Activated CD8-positive, alpha-beta memory T cell treated with anti-CD3 and anti-CD28 coated beads, Interleukin-2, amount 50 U/mL, for 1 hour (primary cell): ENCODE measurements around the gene FXR1.
"Not testable (repeated sequence)": the region's sequence is repeated elsewhere in the genome, so short reads cannot be mapped to it uniquely, and the experiment has no call there.

Experiments used
- DNase-seq: peaks from one replicate; pipeline ENCODE4 v3.0.0-alpha.2; 2020; ENCODE audit errors: extremely low read depth

The FXR1 gene

GRCh38 chr3:180912304-180913296 is at the start of gene FXR1:
Gene FXR1 (plus strand): TSS chr3:180912670. CDS start chr3:180912686, 16 bp downstream.
- peak; percentile 67 for DNase-seq

GRCh38 chr3:180870008-180870699 is 42.3 kb upstream of the FXR1 start:
- no peak for DNase-seq

GRCh38 chr3:180871901-180872300 is 40.6 kb upstream of the FXR1 start:
- DNase-seq = no peak

GRCh38 chr3:180872430-180872829 is 40.0 kb upstream of the FXR1 start:
- not testable (repeated sequence) for DNase-seq

- DNase-seq = no peak
Measured at GRCh38 chr3:180875124-180875698, 37.3 kb upstream of the FXR1 start.

- DNase-seq = no peak
Measured at GRCh38 chr3:180881065-180881801, 31.2 kb upstream of the FXR1 start.

GRCh38 chr3:180882115-180882514 is 30.4 kb upstream of the FXR1 start:
- no peak for DNase-seq

GRCh38 chr3:180888992-180889560 is 23.4 kb upstream of the FXR1 start:
- no peak for DNase-seq

- DNase-seq = no peak
Measured at GRCh38 chr3:180898572-180898971, 13.9 kb upstream of the FXR1 start.

GRCh38 chr3:180909369-180910127 is 2.9 kb upstream of the FXR1 start:
- DNase-seq = no peak

- DNase-seq = no peak
Measured at GRCh38 chr3:180910823-180911222, 1.6 kb upstream of the FXR1 start.

- no peak for DNase-seq
Measured at GRCh38 chr3:180911876-180912303, 580 bp upstream of the FXR1 start.

- DNase-seq = no peak
Measured at GRCh38 chr3:180913581-180914404, 1.3 kb downstream of the FXR1 start.

- DNase-seq = no peak
Measured at GRCh38 chr3:180918542-180918941, 6.1 kb downstream of the FXR1 start.

GRCh38 chr3:180922242-180922641 is 9.8 kb downstream of the FXR1 start:
- no peak for DNase-seq

- DNase-seq = no peak
Measured at GRCh38 chr3:180923561-180923960, 11.1 kb downstream of the FXR1 start.

- DNase-seq = no peak
Measured at GRCh38 chr3:180926526-180926925, 14.1 kb downstream of the FXR1 start.

- no peak for DNase-seq
Measured at GRCh38 chr3:180929376-180929775, 16.9 kb downstream of the FXR1 start.

- no peak for DNase-seq
Measured at GRCh38 chr3:180930526-180930925, 18.1 kb downstream of the FXR1 start.

- DNase-seq = no peak
Measured at GRCh38 chr3:180932819-180933218, 20.3 kb downstream of the FXR1 start.
